GM15510 (cell line): ENCODE data around the gene CRISPLD2.

Source experiments
- POLR2A ChIP-seq: IDR thresholded peaks from 3 replicates; pipeline ENCODE4 v1.6.1; 2011; ENCODE audit warnings: borderline replicate concordance; ENCODE audit not compliant: insufficient read length; ENCODE audit errors: extremely low read depth

Gene CRISPLD2

DNA sequence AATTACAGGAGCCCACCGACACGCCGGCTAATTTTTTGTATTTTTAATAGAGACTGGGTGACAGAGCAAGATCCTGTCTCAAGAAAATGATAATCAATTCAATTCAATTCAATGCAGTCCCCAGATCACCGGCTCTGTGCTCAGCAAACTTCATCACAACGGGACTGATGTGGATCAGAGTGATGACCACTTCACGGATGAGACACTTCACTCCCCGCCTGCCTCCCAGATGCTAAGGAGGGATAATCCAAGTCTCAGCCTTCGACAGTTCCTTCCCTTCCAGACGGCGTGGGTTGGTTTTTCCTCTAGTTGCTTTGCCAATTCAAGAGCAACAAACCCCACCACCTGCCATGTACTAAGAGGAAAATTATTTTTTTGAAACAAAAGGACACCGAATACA lies 97.7 kb downstream of the CRISPLD2 start:
- TF ChIP-seq POLR2A = no peak

- no peak for TF ChIP-seq POLR2A
Observed at GRCh38 chr16:84918006-84918909, 98.5 kb downstream of the CRISPLD2 start.

GRCh38 chr16:84919269-84919668 lies 99.5 kb downstream of the CRISPLD2 start:
- no peak for TF ChIP-seq POLR2A

DNA sequence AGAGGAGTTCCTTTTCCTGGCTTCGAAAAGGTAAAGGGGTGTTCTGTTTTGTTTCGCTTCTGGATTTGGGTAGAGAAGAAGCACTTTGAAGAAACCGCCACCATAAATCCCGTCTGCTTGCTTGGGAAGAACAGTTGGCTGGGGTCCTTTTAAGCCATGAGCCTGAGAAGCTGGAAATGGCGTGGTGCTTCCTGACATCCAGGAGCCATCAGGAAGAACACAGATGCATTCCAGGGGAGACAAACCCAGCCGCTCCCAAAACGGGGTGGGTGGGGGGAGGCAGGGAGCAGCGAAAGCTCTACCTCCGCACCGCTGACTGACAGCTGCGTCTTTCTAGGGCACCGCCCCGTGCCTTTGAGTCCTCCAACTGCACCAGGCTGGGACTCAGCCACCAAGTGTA lies 99.9 kb downstream of the CRISPLD2 start:
- TF ChIP-seq POLR2A = no peak

DNA sequence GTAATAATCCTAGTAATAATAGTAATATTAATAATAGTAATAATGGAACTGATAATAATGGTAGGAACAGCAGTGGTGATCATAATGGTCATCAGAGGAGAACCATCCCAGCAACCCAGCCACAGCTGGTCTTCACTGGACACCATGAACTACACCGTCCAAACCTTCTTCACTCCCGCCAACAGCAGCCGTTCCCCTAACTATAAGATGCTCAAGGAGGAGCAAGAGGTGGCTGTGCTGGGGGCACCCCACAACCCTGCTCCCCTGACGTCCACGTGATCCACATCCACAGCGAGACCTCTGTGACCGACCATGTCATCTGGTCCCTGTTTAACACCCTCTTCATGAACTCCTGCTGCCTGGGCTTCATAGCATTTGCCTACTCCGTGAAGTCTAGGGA lies 100.5 kb downstream of the CRISPLD2 start:
- TF ChIP-seq POLR2A = no peak

GRCh38 chr16:84922351-84923120 lies 102.8 kb downstream of the CRISPLD2 start:
- no peak for TF ChIP-seq POLR2A

DNA sequence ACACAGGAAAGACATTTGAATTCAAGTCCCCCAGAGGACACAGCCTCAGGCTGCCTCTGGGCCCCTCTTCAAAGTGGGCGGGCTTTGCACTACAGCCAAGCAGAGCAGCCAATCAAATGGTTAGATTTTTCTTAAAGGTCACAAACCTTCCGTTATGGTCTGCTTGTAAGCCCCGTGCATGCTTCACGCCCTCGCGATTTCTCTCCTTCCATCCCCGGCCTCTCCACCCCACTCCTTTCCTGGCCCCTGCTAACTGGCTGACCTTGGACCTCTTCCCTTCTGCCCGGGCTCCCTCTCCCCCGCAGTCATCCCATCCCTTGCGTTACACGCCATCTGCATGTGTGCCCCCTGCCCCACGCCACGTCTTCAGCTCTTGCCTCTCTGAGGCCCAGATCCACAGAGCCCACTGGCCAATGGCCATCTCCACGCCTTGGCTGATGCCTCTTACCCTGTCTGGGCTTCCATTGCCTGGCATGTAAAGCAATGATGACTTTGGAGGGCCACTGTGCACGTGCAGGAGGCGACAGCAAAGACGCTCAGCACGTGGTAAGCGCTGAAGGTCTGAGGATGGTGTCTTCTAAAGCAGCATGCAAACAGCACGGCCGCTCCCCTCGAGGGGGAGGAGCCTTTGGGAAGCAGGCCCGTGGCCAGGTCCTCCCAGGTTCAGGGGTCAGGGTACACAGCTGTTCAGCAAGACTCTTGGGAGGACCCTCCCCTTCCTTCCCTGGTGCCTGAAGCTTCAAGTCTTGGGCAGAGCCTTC lies 104.7 kb downstream of the CRISPLD2 start:
- no peak for TF ChIP-seq POLR2A

GRCh38 chr16:84925092-84925772 lies 105.4 kb downstream of the CRISPLD2 start:
- no peak for TF ChIP-seq POLR2A

DNA sequence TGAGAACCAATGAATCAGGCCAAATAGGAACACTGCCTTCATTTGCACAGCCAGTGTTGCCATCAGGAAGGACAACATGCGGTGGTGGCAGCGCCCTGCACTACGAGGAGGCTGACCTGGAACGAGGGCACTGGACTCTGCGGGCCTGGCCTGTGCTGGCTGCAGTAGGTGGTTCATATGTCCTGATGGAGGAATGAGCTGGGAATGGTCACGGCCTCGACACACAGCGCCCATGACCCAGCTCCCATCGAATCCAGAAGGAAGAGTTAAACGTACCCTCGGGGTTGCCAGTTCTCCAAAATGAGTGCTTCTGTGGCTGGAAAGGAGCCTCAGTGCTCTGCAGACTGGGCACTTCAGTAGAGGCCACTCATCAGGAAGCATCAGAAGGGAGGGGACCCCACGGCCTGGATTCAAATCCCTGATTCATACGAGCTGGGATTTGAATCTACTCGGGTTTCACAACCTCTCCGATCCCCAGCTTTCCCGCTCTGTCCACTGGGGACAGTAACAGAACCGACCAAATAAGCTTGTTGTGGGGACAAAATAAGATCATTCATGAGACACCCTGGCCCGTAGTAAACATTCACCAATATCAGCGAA lies 106.1 kb downstream of the CRISPLD2 start:
- no peak for TF ChIP-seq POLR2A

- no peak for TF ChIP-seq POLR2A
Observed at GRCh38 chr16:84926462-84926861, 106.7 kb downstream of the CRISPLD2 start.

DNA sequence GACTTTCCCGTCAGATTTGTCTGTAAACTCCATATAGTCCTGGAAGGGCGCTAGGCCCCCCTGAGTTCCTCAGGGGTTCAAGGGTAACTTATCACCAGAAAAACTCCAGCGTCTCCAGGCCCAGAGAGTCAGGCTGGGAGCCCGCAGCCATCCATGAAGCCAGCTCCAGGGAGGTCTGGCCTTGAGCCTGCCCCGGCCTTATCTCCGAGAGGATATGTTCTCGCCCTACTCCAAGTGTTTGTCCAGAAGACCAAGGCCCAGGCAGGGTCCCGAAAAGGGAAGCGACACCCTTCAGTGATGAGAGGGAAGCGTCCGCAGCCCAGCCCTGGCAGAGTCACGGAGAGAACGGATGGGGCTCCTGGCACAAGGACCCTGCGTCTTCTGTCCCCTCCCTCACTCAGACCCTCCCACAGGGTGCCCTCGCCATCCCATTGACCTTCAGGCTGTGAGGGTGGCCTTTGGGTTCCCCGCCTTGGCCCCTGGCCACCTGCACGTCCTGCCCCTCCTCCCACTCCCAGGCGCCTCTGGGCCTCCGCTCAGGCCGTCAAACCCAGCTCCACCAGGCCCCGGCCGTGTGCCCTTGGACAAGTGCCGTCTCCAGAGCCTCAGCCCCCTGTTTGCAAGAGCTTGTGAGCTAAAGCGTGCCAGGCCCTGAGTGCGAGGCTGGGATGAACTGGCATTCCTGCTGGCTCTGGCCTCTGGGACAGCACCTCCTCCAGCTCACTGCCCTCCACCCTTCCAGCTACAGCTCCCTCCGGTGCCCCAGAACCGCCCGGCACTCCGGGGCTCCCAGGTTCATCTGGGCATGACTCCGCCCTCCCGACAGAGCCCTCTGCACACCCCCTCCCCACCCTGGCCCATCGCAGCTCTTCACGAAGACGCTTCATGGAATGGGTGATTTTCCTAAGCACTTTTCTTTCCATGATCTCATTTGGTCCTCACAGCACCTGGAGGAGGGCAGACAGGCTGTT lies 108.1 kb downstream of the CRISPLD2 start:
- no peak for TF ChIP-seq POLR2A

GRCh38 chr16:84928679-84929420 lies 109.1 kb downstream of the CRISPLD2 start:
- TF ChIP-seq POLR2A = no peak
